Tibial artery (tissue), 4 donors: ENCODE results near the gene GPR142.

Source experiments
- DNase-seq, 2 donors: peaks; one replicate each; pipeline ENCODE4 v3.0.0-alpha.2; 2019
- H3K27ac ChIP-seq, 2 donors: fragments of 200-600 bp; sonication (generic) in 1 of 2; 1 replicate in 1 of 2; 2 replicates in 1 of 2; pipeline ENCODE4 v1.5.1; 2018 to 2019; ENCODE audit warnings: mild to moderate bottlenecking in 1 of 2
- H3K27me3 ChIP-seq, 2 donors: fragments of 200-600 bp; sonication (generic) in 1 of 2; one replicate each; pipeline versions ENCODE4 v1.5.1 to v1.6.0; 2016 to 2019
- H3K36me3 ChIP-seq, 3 donors: fragments of 200-600 bp; sonication (generic) in 2 of 3; one replicate each; pipeline ENCODE4 v1.5.1; 2016 to 2019; ENCODE audit warnings: mild to moderate bottlenecking in 2 of 3
- H3K4me1 ChIP-seq, 4 donors: fragments of 200-600 bp; sonication (generic) in 2 of 4; 1 replicate in 3 of 4; 2 replicates in 1 of 4; pipeline ENCODE4 v1.5.1; 2016 to 2019
- H3K4me3 ChIP-seq, 2 donors: fragments of 200-600 bp; sonication (generic) in 1 of 2; 1 replicate in 1 of 2; 2 replicates in 1 of 2; pipeline ENCODE4 v1.5.1; 2018 to 2019; ENCODE audit warnings: mild to moderate bottlenecking in 2 of 2
- H3K9me3 ChIP-seq, 3 donors: fragments of 200-600 bp; sonication (generic) in 1 of 3; one replicate each; pipeline ENCODE4 v1.5.1; 2016 to 2019
- intact Hi-C: fragments of 100-400 bp; cut with DNase I; formaldehyde crosslinking; loops from one replicate; pipeline ENCODE4 v1.15.0; 2023; ENCODE audit warnings: low total_unique reads
- TF ChIP-seq, protein P1 (sequence below), 2 experiments: fragments of 200-600 bp in 1 of 2; fragments of 450-650 bp in 1 of 2; IDR thresholded peaks; one replicate each; pipeline ENCODE4 v1.5.1; 2017 to 2019; ENCODE audit warnings: antibody characterized with exemption in 2 of 2, mild to moderate bottlenecking in 1 of 2, moderate library complexity in 1 of 2

GPR142 gene

DNA sequence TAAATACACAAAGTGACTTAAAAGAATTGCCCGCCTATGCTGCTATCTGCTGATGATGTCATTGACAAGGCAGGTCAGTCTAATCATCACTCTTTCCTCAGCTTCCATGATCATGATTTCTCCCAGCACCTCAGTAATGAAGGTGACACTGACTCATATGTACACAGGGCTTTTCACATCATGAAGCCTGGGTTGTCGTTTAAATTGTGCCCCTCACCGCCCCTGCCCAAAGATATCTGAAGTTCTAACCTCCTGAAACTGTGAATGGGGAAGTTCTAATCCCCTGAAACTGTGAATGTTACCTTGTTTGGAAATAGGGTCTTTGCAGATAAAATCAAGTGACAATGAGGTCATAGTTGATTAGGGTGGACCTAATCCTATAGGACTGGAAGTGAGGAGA is 47.2 kb downstream of the GPR142 start:
- no peaks in the 10 kb centered on the region for H3K9me3 ChIP-seq
- no peak overlapping the region for H3K27ac ChIP-seq
- TF ChIP-seq, protein P1, sequence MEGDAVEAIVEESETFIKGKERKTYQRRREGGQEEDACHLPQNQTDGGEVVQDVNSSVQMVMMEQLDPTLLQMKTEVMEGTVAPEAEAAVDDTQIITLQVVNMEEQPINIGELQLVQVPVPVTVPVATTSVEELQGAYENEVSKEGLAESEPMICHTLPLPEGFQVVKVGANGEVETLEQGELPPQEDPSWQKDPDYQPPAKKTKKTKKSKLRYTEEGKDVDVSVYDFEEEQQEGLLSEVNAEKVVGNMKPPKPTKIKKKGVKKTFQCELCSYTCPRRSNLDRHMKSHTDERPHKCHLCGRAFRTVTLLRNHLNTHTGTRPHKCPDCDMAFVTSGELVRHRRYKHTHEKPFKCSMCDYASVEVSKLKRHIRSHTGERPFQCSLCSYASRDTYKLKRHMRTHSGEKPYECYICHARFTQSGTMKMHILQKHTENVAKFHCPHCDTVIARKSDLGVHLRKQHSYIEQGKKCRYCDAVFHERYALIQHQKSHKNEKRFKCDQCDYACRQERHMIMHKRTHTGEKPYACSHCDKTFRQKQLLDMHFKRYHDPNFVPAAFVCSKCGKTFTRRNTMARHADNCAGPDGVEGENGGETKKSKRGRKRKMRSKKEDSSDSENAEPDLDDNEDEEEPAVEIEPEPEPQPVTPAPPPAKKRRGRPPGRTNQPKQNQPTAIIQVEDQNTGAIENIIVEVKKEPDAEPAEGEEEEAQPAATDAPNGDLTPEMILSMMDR (IDR thresholded peaks at IDR 0.05), result no peak
- no peaks in the 10 kb centered on the region for H3K36me3 ChIP-seq
- intact Hi-C loops, result no loop called here
- no peak for DNase-seq
- no peaks in the 10 kb centered on the region for H3K4me1 ChIP-seq
- H3K27me3 ChIP-seq, result no peaks in the 10 kb centered on the region
- H3K4me3 ChIP-seq, result no peak overlapping the region

DNA sequence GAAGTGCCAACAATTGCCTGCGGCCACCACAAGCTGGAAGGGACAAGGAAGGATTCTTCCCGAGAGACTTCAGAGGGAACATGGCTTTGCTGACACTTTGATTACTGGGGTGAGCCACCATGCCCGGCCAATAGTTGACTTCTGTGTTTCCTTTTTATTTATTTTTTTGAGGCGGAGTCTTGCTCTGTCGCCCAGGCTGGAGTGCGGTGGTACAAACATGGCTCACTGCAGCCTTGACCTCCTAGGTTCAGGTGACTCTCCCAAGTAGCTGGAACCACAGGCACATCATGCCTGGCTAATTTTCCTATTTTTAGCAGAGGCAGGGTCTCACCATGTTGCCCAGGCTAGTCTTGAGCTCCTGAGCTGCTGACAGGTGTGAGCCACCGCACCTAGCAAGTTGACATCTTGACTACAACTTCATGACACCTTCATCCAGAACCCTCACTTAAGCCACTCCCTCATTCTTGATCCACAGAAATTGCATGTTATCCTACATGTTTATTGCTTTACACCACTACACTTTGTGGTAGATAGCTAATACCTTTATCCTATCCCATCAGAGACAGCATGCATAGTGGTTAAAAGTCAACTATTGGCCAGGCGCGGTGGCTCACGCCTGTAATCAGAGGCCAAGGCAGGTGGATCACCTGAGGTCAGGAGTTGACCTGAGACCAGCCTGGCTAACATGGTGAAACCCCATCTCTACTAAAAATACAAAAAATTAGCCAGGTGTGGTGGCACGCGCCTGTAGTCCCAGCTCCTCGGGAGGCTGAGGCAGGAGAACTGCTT is 48.5 kb downstream of the GPR142 start:
- no peak for DNase-seq
- H3K27me3 ChIP-seq, result no peaks in the 10 kb centered on the region
- intact Hi-C loops, result no loop called here
- no peaks in the 10 kb centered on the region for H3K36me3 ChIP-seq
- H3K4me1 ChIP-seq, result no peaks in the 10 kb centered on the region
- H3K27ac ChIP-seq, result no peak overlapping the region
- H3K9me3 ChIP-seq, result no peaks in the 10 kb centered on the region
- TF ChIP-seq, protein P1 (IDR thresholded peaks at IDR 0.05), result no peak
- no peak overlapping the region for H3K4me3 ChIP-seq

DNA sequence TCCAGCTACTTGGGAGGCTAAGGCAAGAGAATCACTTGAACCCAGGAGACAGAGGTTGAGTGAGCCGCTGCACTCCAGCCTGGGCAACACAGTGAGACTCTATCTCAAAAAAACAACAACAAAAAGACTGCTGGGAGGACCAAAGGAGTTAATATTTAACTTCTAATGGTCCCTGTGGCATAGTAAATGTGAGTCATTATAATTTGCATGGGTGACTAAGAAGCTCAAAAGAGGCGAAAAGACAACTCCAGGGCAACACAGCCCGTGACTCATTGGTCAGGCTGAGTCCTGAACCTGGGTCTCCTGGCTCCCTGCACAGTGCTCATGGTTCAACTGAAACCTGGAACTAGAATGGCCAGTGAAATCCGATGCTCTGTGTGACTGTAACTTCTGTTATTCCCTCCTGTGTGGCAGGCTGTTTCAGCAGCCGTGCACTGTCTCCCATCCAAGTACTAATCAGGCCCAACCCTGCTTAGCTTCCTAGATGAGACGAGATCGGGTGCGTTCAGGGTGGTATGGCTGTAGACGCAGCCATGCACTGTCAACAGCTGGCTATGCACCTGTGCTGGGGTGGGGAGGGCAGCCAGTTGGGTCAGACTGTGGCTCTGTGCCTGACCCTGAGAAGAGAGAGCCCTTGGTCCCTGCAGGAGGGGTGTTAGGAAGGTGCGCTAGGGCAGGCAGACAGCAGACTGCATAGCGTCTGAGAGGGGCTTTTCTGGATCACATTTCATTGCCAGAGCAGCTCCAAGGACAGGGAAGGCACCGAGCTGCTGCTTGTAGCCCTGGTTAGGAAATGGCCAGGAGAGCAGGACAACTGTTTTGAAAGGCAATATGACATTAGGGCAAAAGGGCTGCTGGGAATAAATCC is 50.1 kb downstream of the GPR142 start:
- intact Hi-C loops, result no loop called here
- DNase-seq, result no peak
- no peaks in the 10 kb centered on the region for H3K9me3 ChIP-seq
- no peak overlapping the region for H3K27ac ChIP-seq
- no peaks in the 10 kb centered on the region for H3K36me3 ChIP-seq
- H3K4me3 ChIP-seq, result no peak overlapping the region
- H3K4me1 ChIP-seq, result no peaks in the 10 kb centered on the region
- TF ChIP-seq, protein P1 (IDR thresholded peaks at IDR 0.05), result no peak
- H3K27me3 ChIP-seq, result no peaks in the 10 kb centered on the region

DNA sequence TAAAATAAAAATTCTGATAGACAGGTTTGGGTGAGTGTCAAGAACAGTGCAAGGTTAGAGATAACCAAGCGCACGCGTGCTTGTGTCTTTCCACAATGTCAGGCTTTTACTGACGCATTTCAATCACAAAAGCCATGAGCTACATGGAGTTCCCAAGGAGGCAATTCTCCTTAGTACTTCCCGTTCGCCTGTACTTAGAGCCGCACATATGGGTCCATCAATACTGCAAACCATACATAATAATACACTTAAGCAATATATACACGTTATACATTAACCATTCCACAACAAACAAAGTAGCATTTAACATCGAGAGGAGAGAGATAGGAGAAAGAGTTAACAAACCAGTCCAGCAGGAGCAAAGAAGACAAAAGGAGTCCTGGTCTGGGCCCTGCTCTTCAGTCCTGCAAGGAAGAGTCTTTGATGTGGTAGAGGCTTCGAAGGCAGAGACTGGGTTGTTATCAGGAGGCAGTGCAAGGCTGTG is 52.7 kb downstream of the GPR142 start:
- H3K27me3 ChIP-seq, result no peaks in the 10 kb centered on the region
- intact Hi-C loops, result no loop called here
- H3K9me3 ChIP-seq, result no peaks in the 10 kb centered on the region
- TF ChIP-seq, protein P1 (IDR thresholded peaks at IDR 0.05), result no peak
- peaks cover 0 to 9% (median 4%) of the 10 kb centered on the region in 4 donors for H3K4me1 ChIP-seq
- no peaks in the 10 kb centered on the region for H3K36me3 ChIP-seq
- no peak for DNase-seq
- H3K4me3 ChIP-seq, result no peak overlapping the region
- H3K27ac ChIP-seq, result no peak overlapping the region
